Embryonic facial prominence (tissue), 1 donor: Measurements from ENCODE around the gene PRAMEF1.
"Not testable (repeated sequence)": the region's sequence is repeated elsewhere in the genome, so short reads cannot be mapped to it uniquely, and the experiment has no call there.

Experiments used
- DNase-seq: peaks from one replicate; pipeline ENCODE4 v3.0.0-alpha.2; 2016; ENCODE audit errors: extremely low spot score

Gene PRAMEF1

GRCh38 chr1:12791097-12791496, at the start of gene PRAMEF1:
Gene PRAMEF1, plus strand, starts transcription at chr1:12791397. Its CDS starts 1,831 bp downstream, at chr1:12793228.
- not testable (repeated sequence) for DNase-seq

GRCh38 chr1:12741946-12742345, 49.3 kb upstream of the PRAMEF1 start:
- DNase-seq: no peak

- DNase-seq: no peak
Measured at GRCh38 chr1:12745126-12745991, 45.8 kb upstream of the PRAMEF1 start.

- DNase-seq: peak; percentile 9
Measured at GRCh38 chr1:12745992-12746323, 45.2 kb upstream of the PRAMEF1 start, which contains the start of gene CFAP107. Gene CFAP107, plus strand, starts transcription at chr1:12746200. Its CDS starts 231 bp downstream, at chr1:12746431.

- no peak for DNase-seq
Measured at GRCh38 chr1:12748778-12749355, 42.3 kb upstream of the PRAMEF1 start.

GRCh38 chr1:12754738-12755137, 36.5 kb upstream of the PRAMEF1 start:
- no peak for DNase-seq

GRCh38 chr1:12756273-12756672, 34.9 kb upstream of the PRAMEF1 start:
- no peak for DNase-seq

- no peak for DNase-seq
Measured at GRCh38 chr1:12756768-12757413, 34.3 kb upstream of the PRAMEF1 start.

GRCh38 chr1:12757836-12758235, 33.4 kb upstream of the PRAMEF1 start:
- DNase-seq: no peak

GRCh38 chr1:12760256-12760795, 30.9 kb upstream of the PRAMEF1 start:
- no peak for DNase-seq

GRCh38 chr1:12761781-12762180, 29.4 kb upstream of the PRAMEF1 start:
- DNase-seq: no peak

GRCh38 chr1:12762766-12763165, 28.4 kb upstream of the PRAMEF1 start:
- no peak for DNase-seq

GRCh38 chr1:12763479-12763878, 27.7 kb upstream of the PRAMEF1 start:
- DNase-seq: no peak

GRCh38 chr1:12764016-12764415, 27.2 kb upstream of the PRAMEF1 start:
- DNase-seq: no peak

- DNase-seq: no peak
Measured at GRCh38 chr1:12769031-12769430, 22.2 kb upstream of the PRAMEF1 start.

- no peak for DNase-seq
Measured at GRCh38 chr1:12769976-12770505, 21.2 kb upstream of the PRAMEF1 start.

- no peak for DNase-seq
Measured at GRCh38 chr1:12770620-12771019, 20.6 kb upstream of the PRAMEF1 start.

GRCh38 chr1:12771186-12771585, 20.0 kb upstream of the PRAMEF1 start:
- DNase-seq: no peak

GRCh38 chr1:12772520-12772919, 18.7 kb upstream of the PRAMEF1 start:
- no peak for DNase-seq

- DNase-seq: no peak
Measured at GRCh38 chr1:12773438-12773837, 17.8 kb upstream of the PRAMEF1 start, which contains the start of gene PRAMEF12. Gene PRAMEF12, plus strand, starts transcription at chr1:12773738. Its CDS starts 1,130 bp downstream, at chr1:12774868.

GRCh38 chr1:12774801-12775345, 16.3 kb upstream of the PRAMEF1 start:
- DNase-seq: no peak

GRCh38 chr1:12775443-12775842, 15.8 kb upstream of the PRAMEF1 start:
- DNase-seq: no peak
